Testis (tissue), 2 donors: ENCODE measurements around the gene SLC24A1.

Experiments
- CTCF ChIP-seq, 3 experiments: fragments of 450-650 bp in 2 of 3; fragments of 200-600 bp in 1 of 3; sonication (generic) in 1 of 3; IDR thresholded peaks; one replicate each; pipeline ENCODE4 v1.5.1; 2016 to 2019; ENCODE audit warnings: antibody characterized with exemption in 3 of 3, mild to moderate bottlenecking in 2 of 3, moderate library complexity in 1 of 3
- POLR2A ChIP-seq: fragments of 450-650 bp; IDR thresholded peaks from one replicate; pipeline ENCODE4 v1.6.1; 2017; ENCODE audit warnings: antibody characterized with exemption, mild to moderate bottlenecking, moderate library complexity

DNA sequence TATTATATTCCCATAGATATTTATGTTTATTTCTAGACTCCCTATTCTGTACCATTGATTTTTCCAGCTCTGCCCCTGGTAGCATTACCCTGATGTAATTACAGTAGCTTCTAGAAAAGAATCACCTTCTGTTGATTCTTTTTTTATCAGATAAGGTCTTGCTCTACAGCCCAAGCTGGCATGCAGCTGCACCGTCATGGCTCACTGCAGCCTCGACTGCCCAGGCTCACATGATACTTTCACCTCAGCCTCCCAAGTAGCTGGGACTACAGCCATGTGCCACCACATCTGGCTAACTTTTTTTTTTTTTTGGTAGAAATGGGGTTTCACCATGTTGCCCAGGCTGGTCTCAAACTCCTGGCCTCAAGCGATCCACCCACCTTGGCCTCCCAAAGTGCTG is 41.8 kb downstream of the SLC24A1 start:
- no peak for TF ChIP-seq CTCF (IDR thresholded peaks at IDR 0.05)
- no peak for TF ChIP-seq POLR2A
